Measurements from ENCODE around the gene APBB3.

APBB3 gene

GRCh38 chr5:140555747-140556312 is 8.6 kb downstream of the APBB3 start:
- no peak for DNase-seq

DNA sequence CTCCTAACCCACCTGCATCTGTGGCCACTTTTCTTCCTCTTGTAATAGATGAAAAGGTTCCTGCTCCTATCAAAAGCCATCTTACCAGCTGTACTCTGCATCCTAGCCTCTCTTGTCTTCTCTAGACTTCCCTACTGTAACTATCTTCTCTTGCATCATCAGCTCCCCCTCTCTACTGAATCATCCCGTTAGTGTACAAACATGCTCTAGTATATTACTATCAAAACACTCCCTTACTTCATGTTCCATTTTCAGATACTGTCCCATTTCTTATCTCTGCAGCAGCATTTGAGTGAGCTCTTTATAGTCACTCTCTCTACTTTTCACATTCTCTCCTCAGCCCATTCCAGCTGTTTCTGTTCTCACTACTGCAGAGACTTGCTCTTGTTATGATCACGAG is 9.9 kb downstream of the APBB3 start:
- DNase-seq: no peak

DNA sequence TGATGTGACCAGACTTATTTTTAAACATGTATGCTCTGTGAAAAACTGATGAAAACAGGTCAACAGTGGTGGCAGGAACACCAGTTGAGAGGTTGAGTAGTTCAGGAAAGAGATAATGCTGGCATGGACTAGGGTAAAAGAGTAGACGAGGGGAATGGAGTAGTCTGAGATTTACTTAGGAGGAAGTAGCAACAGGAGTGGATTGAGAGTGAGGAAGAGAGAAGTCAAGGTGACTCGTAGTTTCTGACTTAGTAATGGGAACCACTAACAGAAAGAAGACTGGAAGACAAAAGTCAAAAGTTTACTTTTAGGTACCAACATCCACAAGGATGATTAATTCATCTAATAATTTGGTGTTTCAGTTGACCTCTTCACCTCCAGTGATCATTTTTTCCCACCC is 10.7 kb downstream of the APBB3 start:
- DNase-seq: no peak

DNA sequence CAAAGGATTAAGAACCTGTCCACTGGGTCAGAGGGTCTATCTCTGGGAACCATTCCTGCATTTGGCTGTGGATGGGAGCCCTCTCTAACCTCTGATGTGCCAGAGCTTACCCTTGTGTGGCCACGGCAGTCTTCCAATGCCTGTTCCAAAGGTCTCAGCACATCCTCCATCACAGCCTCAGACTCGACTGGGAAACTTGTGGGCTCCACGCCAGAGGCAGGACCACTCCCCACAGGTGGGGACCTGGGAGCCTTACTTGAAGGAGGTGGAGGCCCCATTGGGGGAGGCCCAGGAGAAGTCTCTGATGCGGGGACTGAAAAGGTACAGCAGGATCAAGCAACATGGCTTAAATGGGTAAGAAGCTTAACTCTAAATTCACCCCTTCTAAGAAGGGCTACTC is 12.5 kb downstream of the APBB3 start:
- DNase-seq: no peak

DNA sequence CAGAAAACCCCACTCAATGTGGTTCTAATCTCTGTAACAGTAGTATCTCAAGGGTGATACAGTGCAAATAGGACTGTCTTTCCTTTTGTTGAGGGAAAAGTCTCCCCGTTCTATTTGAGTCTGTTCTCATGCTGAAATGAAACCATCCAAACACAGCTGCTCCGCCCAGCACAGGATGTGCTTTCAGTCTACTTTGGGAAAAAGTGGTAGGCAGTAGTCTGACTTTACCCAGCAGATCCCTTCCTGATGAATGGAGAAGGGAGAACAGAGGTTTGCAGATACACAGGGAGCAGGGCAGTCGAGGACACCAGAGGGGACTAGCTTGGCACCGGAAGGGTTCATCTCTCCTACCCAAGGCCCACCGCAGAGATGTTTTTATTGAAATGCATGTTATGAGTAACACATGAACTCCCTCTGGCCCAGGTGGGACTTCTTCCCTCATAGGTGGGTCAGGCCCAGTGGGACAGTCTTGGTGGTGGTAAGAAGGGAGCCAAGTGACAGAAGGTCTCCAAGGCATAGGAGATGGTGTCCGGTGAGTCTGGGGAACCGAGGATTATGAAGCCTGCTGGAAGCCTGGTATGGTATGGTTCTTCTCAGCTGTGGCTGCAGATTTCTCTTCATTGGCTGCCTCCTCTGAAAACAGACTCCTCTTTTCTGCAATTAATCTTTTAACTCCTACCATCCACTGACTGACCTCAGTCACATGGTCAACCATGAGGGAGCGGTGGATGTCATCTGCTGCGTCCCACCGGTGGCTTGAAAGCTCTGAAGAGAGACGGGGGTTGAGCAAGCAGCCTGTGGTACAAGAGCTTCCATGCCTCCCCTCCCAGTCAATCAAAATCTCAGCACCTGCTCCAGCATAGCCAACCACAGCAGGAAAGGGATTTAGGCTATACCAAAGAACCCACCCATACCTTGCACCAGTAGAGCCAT is 14.0 kb downstream of the APBB3 start:
- DNase-seq: peak in 1 of 51 donors; percentile 13

DNA sequence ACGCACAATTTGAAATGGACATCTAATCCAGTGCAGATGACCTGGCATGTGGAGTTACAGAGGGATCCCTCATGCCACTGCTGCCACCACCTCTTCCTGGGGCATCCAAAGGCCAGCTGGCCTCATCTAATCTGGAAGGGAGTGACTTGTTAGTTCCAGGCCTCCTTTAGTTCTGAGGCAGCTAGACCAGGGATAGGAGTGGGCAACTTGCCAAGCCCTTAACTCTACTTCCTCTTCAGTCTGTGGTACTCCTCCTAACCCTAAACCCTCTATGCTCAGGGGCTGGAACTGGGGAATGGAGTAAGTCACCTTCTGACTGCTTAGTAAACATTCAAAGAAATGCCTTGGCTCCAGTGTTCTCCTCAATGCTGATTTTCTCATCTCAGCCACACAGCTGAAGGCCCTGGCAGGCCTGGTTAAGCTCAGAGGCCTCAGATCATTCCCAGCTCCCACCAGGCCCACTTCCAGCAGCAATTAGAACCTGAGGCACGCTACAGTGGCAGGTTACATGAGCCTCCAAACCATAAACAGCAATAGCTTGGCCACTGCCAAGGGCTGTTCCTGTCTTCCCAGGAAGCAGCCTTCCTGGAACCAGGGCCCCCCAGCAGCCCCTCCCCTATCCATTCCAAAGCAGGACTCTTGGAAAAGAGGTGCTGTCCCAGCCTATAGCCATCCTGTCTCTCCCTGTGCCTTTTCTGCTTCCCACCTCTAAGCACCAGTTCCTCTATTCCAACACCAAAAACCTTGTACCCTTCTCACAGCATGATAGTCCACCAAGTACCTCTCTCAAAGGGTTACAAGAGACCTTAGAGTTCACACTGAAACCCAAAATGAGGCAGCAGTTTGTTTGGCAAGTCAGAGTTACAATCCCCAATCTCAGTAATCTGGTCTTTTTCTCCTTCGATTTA is 14.9 kb downstream of the APBB3 start:
- peak in 10 of 51 donors; percentile 6 to 34 (median 12) for DNase-seq

GRCh38 chr5:140548791-140549190 is 15.6 kb downstream of the APBB3 start:
- DNase-seq: no peak

- DNase-seq: no peak
Measured at GRCh38 chr5:140548300-140548688, 16.1 kb downstream of the APBB3 start.

DNA sequence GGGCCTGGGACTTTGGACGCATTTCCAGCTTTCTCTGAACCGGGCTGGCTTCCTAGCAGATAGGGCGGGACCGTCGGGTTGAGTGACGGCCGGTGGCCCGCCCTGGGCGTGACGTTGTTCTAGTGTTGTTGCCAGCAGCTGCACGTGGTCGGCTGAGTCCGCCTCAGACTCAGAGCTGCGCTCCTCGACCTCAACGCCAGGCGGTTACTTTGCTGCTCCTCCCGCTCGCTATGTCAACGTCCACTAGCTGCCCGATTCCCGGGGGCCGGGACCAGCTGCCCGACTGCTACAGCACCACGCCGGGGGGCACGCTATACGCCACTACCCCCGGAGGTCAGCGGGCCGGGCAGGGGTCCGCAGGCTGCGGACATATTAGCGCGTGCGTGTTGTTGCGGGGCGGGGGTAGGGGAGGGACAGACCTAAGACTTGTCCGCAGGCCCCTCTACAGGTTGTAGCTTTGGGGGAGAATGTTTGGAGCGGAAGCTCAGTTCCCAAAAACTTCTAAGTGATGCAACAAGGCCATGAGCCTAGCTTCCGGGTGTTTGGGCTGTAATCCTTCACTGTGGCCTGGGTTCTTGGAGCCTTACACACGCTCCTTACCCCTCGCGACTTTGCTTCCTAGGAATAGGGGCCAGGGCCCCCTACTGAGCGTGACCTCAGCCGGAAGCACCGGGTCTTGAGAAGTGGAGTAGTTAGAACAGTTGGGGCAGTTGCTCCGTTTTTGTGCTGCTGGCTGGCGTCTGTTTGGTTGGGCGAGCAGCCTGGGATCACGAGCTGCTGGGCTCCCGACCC is 16.7 kb downstream of the APBB3 start, which contains the start of gene EIF4EBP3:
TSS of gene EIF4EBP3 (plus strand) at position 155 of the 792 bp plus-strand sequence. CDS start at position 231, 76 bp downstream.
- peak; percentile 41 to 99 (median 95) for DNase-seq

DNA sequence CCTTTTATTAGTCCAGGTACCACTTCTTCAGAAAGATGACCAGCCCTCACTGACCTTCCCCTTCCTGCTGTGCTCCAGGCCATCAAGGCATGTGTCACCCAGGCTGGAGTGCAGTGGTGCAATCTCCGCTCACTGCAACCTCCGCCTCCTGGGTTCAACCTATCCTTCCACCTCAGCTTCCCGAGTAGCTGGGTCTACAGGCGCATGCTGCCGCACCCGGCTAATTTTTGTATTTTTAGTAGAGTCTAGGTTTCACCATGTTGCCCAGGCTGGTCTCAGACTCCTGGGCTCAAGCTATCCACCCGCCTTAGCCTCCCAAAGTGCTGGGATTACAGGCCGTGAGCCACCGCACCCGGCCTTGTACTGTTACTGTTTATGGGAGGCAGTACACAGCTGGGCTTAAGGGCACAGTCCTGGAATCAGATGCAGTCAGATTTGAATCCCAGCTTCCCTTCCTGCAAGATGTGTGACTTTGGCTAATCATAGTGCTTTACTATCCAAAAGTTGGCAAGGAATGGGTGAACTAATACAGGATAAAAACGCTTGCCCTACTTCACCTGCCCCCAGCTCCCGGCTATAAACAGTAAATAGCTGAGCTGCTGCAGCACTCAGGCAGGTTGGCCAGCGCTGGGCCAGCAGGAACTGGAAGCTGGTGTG is 17.4 kb downstream of the APBB3 start:
- no peak for DNase-seq

DNA sequence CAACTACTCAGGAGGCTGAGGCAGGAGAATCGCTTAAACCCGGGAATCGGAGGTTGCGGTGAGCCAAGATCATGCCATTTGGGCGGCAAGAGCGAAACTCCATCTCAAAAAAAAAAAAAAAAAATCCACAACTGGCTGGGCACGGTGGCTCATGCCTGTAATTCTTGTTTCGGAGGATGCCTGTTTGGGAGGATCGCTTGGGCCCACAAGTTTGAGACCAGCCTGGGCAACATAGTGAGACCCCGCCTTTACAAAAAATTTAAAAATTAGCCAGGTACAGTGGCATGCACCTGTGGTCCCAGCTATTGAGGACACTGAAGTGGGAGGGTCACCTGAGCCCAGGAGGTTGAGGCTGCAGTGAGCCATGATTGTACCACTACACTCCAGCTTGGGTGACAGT is 18.8 kb downstream of the APBB3 start:
- DNase-seq: no peak

- no peak for DNase-seq
Measured at GRCh38 chr5:140544986-140545385, 19.4 kb downstream of the APBB3 start.

DNA sequence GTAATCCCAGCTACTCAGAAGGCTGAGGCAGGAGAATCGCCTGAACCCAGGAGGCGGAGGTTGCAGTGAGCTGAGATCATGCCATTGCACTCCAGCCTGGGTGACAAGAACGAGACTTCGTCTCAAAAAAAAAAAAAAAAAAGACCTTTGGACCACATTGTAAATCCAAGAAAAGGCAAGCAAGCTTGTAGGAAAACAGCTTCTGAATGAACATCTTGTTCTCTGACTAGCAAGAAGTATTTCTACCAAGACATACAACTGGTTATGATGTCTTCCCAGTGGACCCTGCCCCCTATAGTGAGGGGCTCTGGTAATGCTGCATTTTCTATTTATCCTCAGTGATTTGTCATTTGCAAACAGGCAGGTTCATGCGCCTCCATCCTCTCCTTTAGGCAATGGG is 21.4 kb downstream of the APBB3 start:
- no peak for DNase-seq

GRCh38 chr5:140540227-140540626 is 24.2 kb downstream of the APBB3 start:
- DNase-seq: no peak

DNA sequence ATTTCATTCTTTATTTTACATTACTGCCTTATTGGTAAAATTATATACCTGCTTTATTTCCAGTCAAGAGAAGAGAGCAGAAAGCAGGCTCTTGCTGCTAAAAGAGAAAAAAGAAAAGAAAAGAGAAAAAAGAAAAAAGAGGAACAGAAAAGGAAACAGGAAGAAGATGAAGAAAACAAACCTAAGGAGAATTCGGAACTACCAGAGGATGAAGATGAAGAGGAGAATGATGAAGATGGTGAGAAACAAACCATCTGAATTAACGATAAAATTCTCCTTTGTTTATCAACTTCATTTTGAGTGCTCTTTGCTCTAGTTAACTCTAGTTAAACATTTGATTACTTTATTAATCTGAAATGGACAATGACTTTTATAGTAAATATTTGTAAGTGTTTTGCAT is 40.4 kb downstream of the APBB3 start:
- DNase-seq: no peak

DNA sequence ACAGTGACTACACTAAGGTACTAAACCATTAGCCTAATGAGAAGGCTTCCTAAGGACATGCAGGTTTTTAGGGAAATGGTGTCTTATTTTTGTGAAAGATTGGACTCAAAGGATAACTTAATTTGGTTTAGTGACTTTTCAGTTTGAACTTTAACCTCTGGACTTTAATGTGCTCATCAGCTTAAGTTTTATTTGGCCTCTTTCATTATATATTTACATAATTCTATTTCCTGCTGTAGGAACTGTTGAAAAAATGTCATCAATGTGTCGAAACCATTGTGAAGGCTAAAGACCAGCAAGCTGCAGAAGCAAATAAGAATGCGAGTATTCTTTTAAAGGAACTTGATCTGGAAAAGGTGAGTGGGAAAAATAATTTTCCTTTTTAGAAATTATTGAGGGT is 51.3 kb downstream of the APBB3 start:
- no peak for DNase-seq

GRCh38 chr5:140509898-140510297 is 54.5 kb downstream of the APBB3 start:
- no peak for DNase-seq
